OCI-LY1 (cell line): ENCODE measurements around the gene GSK3B.

ENCODE experiments used
- H2AFZ ChIP-seq: fragments of 200-600 bp; sonication (generic), shearing (Covaris generic); 2 replicates; pipeline ENCODE4 v1.6.0; 2014; ENCODE audit warnings: antibody characterized with exemption, mild to moderate bottlenecking, low read length
- H3F3A ChIP-seq: fragments of 200-600 bp; sonication (generic), shearing (Covaris generic); 2 replicates; pipeline ENCODE4 v1.6.0; 2014; ENCODE audit warnings: mild to moderate bottlenecking, antibody characterized with exemption, low read length, moderate library complexity; ENCODE audit not compliant: insufficient read depth
- H3K27ac ChIP-seq: fragments of 200-600 bp; sonication (generic); 2 replicates; pipeline ENCODE4 v1.5.1; 2014; ENCODE audit warnings: low read length, mixed run types, mild to moderate bottlenecking, low read depth; ENCODE audit not compliant: poor library complexity, severe bottlenecking
- H3K27me3 ChIP-seq: fragments of 200-600 bp; sonication (generic); 2 replicates; pipeline ENCODE4 v1.6.0; 2014; ENCODE audit warnings: antibody characterized with exemption, mild to moderate bottlenecking, low read length, moderate library complexity; ENCODE audit not compliant: insufficient read depth
- H3K36me3 ChIP-seq: fragments of 200-600 bp; sonication (generic); 2 replicates; pipeline ENCODE4 v1.6.1; 2014; ENCODE audit warnings: mild to moderate bottlenecking, antibody characterized with exemption, low read length, moderate library complexity, mixed read lengths; ENCODE audit not compliant: insufficient read depth
- H3K4me1 ChIP-seq: fragments of 200-600 bp; sonication (generic); 2 replicates; pipeline ENCODE4 v1.5.1; 2014; ENCODE audit warnings: mild to moderate bottlenecking, low read length, moderate library complexity; ENCODE audit not compliant: insufficient read depth, severe bottlenecking
- H3K4me2 ChIP-seq: fragments of 200-600 bp; sonication (generic), shearing (Covaris generic); 2 replicates; pipeline ENCODE4 v1.6.1; 2014; ENCODE audit warnings: low read length
- H3K4me3 ChIP-seq: fragments of 200-600 bp; sonication (generic); 2 replicates; pipeline ENCODE4 v1.5.1; 2014; ENCODE audit warnings: low read length, low read depth, mild to moderate bottlenecking, mixed read lengths; ENCODE audit not compliant: poor library complexity, severe bottlenecking
- H3K79me2 ChIP-seq: fragments of 200-600 bp; shearing (Covaris generic); 2 replicates; pipeline ENCODE4 v1.6.1; 2016; ENCODE audit warnings: mixed run types, low read length, mixed read lengths; ENCODE audit not compliant: insufficient read depth
- H3K9ac ChIP-seq: fragments of 200-600 bp; sonication (generic), shearing (Covaris generic); 2 replicates; pipeline ENCODE4 v1.6.1; 2014; ENCODE audit warnings: mild to moderate bottlenecking, low read length, mixed read lengths
- H3K9me2 ChIP-seq: fragments of 200-600 bp; sonication (generic), shearing (Covaris generic); 2 replicates; pipeline ENCODE4 v1.6.1; 2014; ENCODE audit warnings: low read depth, mild to moderate bottlenecking, low read length, mixed read lengths
- H3K9me3 ChIP-seq: fragments of 200-600 bp; shearing (Covaris generic); 2 replicates; pipeline ENCODE4 v1.6.1; 2014; ENCODE audit warnings: low read length, mixed read lengths
- H4K20me1 ChIP-seq: fragments of 200-600 bp; sonication (generic), shearing (Covaris generic); 2 replicates; pipeline ENCODE4 v1.6.0; 2016; ENCODE audit warnings: mild to moderate bottlenecking, low read length; ENCODE audit not compliant: insufficient read depth
- CTCF ChIP-seq: fragments of 200-600 bp; sonication (generic), shearing (Covaris generic); IDR thresholded peaks from 2 replicates; pipeline ENCODE4 v1.5.1; 2017; ENCODE audit warnings: mild to moderate bottlenecking, antibody characterized with exemption, low read length, moderate library complexity, mixed read lengths
- EZH2 ChIP-seq: fragments of 200-600 bp; sonication (generic), shearing (Covaris generic); IDR thresholded peaks from 2 replicates; pipeline ENCODE4 v1.8.0; 2017; ENCODE audit warnings: borderline replicate concordance, mixed run types, mild to moderate bottlenecking, antibody characterized with exemption, low read length, moderate library complexity, mixed read lengths

Gene GSK3B

GRCh38 chr3:119930286-119930685, 164.0 kb downstream of the GSK3B start:
- H3K9ac ChIP-seq: no peak overlapping the region
- H3K9me3 ChIP-seq: no peaks in the 10 kb centered on the region
- H3K27ac ChIP-seq: no peak overlapping the region
- H3K4me2 ChIP-seq: no peak overlapping the region
- H3K27me3 ChIP-seq: no peaks in the 10 kb centered on the region
- no peak overlapping the region for H3K4me3 ChIP-seq
- TF ChIP-seq EZH2 (no peak), CTCF (no peak)
- no peak overlapping the region for H2AFZ ChIP-seq
- H3K9me2 ChIP-seq: no peaks in the 10 kb centered on the region
- no peaks in the 10 kb centered on the region for H3F3A ChIP-seq
- no peaks in the 10 kb centered on the region for H3K4me1 ChIP-seq
- H4K20me1 ChIP-seq: no peaks in the 10 kb centered on the region
- peaks cover 23% of the 10 kb centered on the region for H3K79me2 ChIP-seq
- H3K36me3 ChIP-seq: no peaks in the 10 kb centered on the region

GRCh38 chr3:119927190-119927589, 167.1 kb downstream of the GSK3B start:
- H4K20me1 ChIP-seq: no peaks in the 10 kb centered on the region
- no peak overlapping the region for H3K4me2 ChIP-seq
- H3K4me3 ChIP-seq: no peak overlapping the region
- no peak overlapping the region for H3K9ac ChIP-seq
- no peaks in the 10 kb centered on the region for H3F3A ChIP-seq
- no peak for TF ChIP-seq EZH2
- TF ChIP-seq CTCF: no peak
- peaks cover 18% of the 10 kb centered on the region; the same call in 1 of the 2 replicates for H3K79me2 ChIP-seq
- no peaks in the 10 kb centered on the region for H3K9me3 ChIP-seq
- no peak overlapping the region for H2AFZ ChIP-seq
- no peaks in the 10 kb centered on the region for H3K27me3 ChIP-seq
- H3K4me1 ChIP-seq: no peaks in the 10 kb centered on the region
- no peak overlapping the region for H3K27ac ChIP-seq
- H3K9me2 ChIP-seq: no peaks in the 10 kb centered on the region
- H3K36me3 ChIP-seq: 0 out of 2 replicates have a peak, but pooled peaks cover 4% of the 10 kb centered on the region

- H3K79me2 ChIP-seq: peaks cover 18% of the 10 kb centered on the region; the same call in 1 of the 2 replicates
- H2AFZ ChIP-seq: no peak overlapping the region
- H3K4me3 ChIP-seq: no peak overlapping the region
- H3K4me2 ChIP-seq: no peak overlapping the region
- no peak overlapping the region for H3K9ac ChIP-seq
- H3K27me3 ChIP-seq: no peaks in the 10 kb centered on the region
- no peaks in the 10 kb centered on the region for H3K4me1 ChIP-seq
- H3K9me2 ChIP-seq: no peaks in the 10 kb centered on the region
- H4K20me1 ChIP-seq: no peaks in the 10 kb centered on the region
- no peak overlapping the region for H3K27ac ChIP-seq
- no peaks in the 10 kb centered on the region for H3F3A ChIP-seq
- no peaks in the 10 kb centered on the region; the same call in 1 of the 2 replicates for H3K9me3 ChIP-seq
- TF ChIP-seq EZH2 (no peak), CTCF (no peak)
- peaks cover 21% of the 10 kb centered on the region for H3K36me3 ChIP-seq
Observed at GRCh38 chr3:119924111-119925094, 169.8 kb downstream of the GSK3B start.
